Erythroblast (primary cell): ENCODE results near the gene GCSAML.

Experiments used
- DNase-seq, 2 experiments: peaks; one replicate each; lab custom pipeline; 2025; lab: John Stamatoyannopoulos, UW
- GATA1 ChIP-seq: IDR thresholded peaks from 2 replicates; pipeline ENCODE4 v1.6.1; 2011; ENCODE audit warnings: low read depth, mild to moderate bottlenecking, control low read depth, low read length, moderate library complexity
- POLR2A ChIP-seq: IDR thresholded peaks from 2 replicates; pipeline ENCODE4 v1.6.1; 2011; ENCODE audit warnings: mild to moderate bottlenecking, low read length

The GCSAML gene

DNA sequence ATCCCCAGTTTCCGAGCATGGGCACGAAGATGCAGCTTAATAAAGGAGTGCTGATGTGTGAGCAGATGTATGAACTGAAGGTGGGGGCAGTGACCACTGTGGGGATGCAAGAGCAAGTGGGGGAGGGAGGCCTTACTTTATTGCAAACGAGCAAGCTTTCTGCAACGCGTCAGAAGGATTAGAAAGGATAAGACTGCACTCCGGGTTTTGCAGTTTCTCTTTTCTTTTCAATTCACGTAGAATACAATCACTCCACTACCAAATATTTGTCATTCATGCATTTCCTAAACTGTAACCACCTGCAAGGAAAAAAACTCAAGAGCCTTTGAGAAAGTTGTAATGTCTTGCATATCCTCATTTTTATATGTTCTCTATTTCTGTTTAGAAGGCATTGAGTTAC is 8.4 kb upstream of the GCSAML start:
- TF ChIP-seq GATA1 (no peak), POLR2A (no peak)
- no peak for DNase-seq

DNA sequence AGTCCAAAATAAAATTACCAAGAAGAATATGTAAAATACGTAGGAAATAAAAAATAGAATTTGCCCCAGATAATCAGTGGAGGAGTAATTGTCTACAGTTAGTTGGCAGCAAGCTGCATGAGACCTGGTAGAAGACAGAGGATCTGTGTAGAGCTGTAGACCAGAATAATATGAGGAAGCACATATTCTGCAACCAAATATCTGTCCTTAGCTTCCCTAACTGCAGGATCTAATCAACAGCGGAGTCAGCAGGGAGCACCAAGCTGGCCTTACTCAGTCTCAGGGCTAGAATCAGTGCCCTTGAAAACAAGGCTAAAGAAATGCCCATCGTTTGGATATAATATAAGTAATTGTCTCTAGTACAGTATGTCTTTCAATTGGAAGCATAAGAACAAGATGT is 6.1 kb upstream of the GCSAML start:
- DNase-seq: no peak
- TF ChIP-seq GATA1: no peak
- no peak for TF ChIP-seq POLR2A

- peak; percentile 81 to 92 for DNase-seq
- TF ChIP-seq POLR2A (no peak), GATA1 (peak; percentile 83)
These were observed 842 bp upstream of the GCSAML start for GRCh38 chr1:247548092-247548491.

GRCh38 chr1:247551721-247552120 is 2.8 kb downstream of the GCSAML start:
- no peak for TF ChIP-seq POLR2A
- no peak for TF ChIP-seq GATA1
- DNase-seq: no peak

DNA sequence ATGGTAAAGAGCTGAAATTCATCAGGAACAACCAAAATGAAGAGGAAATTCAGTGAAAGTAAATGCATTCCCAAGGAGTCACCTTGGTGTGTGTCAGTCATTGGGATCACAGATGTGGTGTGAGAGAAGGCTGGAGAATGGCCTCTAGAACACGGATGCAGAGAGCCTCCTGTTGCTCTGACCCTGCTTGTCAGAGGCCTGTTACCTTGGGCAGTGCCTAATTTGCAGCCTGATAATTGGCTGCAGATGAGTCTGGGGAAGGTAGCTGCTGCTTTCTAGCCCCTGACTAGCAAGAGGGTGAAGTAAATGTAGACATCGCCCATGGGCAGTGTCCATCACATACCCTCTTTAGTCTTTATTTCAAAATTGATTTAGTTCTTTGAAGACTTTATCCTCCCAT is 3.3 kb downstream of the GCSAML start:
- TF ChIP-seq GATA1 (no peak), POLR2A (no peak)
- DNase-seq: peak in 1 of 2 experiments; percentile 6

DNA sequence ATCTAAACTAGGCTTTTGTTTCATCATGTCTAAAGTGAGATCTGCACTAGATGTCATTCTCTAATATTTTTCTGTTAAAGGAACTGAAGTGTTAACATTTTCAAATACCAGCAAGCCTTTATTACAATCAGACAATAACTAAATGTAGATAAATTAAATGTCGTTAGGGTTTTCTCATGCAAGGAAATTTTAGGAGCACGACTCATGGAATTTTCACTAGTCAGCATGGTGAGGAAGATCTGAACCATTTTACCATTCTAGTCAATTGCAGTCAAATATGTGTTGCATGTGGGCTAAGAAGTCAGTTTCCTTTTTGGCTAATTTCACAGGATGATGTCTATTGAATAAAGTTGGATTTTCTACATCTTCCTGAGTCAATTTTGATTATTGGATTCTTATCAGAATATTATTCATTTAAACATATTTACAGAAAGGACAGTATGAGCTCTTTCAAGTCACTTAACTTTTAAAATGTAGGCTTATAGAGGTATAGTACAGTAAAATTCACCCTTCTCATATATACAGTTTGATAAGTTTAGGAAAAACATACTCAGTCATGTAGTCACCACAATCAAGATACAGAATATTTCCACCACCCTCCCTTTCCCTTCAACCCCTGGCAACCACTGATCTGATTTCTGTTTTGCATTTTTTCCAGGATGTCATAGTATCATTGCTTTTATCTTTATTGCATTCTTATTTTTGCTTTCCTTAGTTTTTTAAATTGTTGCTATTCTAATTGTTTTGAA is 9.2 kb downstream of the GCSAML start:
- TF ChIP-seq POLR2A: no peak
- no peak for TF ChIP-seq GATA1
- DNase-seq: peak in 1 of 2 experiments; percentile 8

GRCh38 chr1:247561711-247562110 is 12.8 kb downstream of the GCSAML start:
- TF ChIP-seq POLR2A: no peak
- TF ChIP-seq GATA1: no peak

GRCh38 chr1:247562198-247562597 is 13.3 kb downstream of the GCSAML start:
- no peak for DNase-seq
- TF ChIP-seq GATA1: no peak
- no peak for TF ChIP-seq POLR2A

More at GRCh38 chr1:247561711-247562110, 12.8 kb downstream of the GCSAML start:
- DNase-seq: no peak

DNA sequence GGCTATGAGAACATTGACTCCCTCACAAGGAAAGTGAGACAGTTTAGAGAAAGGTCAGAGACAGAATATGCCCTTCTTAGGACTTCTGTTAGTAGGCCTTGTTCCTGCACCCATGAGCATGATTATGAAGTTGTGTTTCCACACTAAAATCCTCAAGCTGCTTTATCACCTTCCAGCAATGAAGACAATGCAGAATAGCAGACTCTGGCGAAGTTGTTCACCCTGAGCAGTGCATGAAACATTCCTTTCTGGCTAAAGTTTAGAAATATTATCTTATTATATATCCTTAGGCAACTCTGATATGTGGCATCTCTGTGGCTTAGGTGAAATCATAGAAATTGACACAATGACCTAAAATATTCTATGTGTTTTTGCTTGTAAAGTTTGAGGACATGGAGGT is 25.3 kb downstream of the GCSAML start:
- TF ChIP-seq GATA1: no peak
- no peak for TF ChIP-seq POLR2A
- no peak for DNase-seq

GRCh38 chr1:247574664-247575063 is 25.7 kb downstream of the GCSAML start:
- DNase-seq: peak in 1 of 2 experiments; percentile 11
- TF ChIP-seq POLR2A: no peak
- TF ChIP-seq GATA1: no peak

GRCh38 chr1:247576514-247576913 is 27.6 kb downstream of the GCSAML start:
- DNase-seq: peak; percentile 38 to 52
- TF ChIP-seq POLR2A (no peak), GATA1 (no peak)

DNA sequence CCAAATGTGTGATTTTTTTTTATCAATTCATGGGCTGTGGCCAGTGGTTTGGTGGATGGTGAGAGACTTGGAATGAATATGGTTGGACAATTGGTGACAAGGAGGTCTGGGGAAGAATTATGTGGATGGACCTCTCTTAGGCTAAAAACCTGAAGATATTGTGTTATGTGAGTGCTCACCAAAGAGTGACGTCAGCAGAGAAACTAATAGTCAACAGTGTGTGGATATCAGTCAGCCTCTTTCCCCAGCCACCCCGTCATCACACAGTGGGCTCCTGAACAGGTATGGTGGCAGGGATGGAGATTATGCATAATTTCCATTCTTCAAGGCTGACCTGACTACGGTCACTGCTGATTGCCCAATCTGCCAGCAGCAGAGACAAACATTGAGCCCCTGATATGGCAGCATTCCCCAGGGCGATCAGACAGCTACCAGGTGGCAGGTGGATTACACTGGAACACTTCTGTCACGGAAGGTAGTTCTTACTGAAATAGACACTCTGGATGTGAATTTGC is 30.1 kb downstream of the GCSAML start:
- no peak for TF ChIP-seq GATA1
- no peak for TF ChIP-seq POLR2A
- no peak for DNase-seq

DNA sequence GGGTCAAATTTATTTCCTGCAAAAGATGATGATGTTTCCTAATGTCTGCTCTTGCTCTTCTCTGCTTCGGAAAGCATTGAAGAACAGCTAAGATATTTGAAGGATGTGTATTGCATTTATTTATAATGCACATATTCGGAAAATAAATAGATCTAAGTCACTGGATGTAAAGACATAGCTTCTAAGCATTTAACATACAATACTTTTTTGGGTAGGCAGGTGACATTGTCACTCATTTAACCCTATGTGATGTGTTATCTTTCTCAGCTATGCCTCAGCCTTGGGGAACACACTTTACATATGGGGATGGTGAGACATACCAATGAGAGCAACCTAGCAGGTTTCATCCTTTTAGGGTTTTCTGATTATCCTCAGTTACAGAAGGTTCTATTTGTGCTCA is 39.1 kb downstream of the GCSAML start, which contains the start of gene OR2G2:
TSS of gene OR2G2 (plus strand) at position 301 of the 400 bp plus-strand sequence. CDS start at position 301, 0 bp downstream.
- no peak for DNase-seq
- TF ChIP-seq POLR2A (no peak), GATA1 (no peak)

DNA sequence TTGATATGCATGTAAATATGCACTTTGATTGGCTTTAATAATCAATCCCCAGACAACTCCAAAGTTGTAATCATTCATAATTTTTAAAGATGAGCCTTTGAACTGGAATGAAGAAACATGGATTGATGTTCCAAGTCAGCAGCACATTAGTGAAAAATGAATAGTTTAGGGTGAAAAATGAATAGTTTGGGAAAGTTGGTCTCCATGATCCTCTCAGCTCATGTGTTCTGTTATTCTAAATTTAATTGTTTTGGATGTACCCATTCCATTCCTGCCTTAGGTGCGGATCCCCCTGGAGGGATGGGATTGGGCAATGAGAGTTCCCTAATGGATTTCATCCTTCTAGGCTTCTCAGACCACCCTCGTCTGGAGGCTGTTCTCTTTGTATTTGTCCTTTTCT is 56.4 kb downstream of the GCSAML start, which contains the start of gene OR2G3:
TSS of gene OR2G3 (plus strand) at position 301 of the 400 bp plus-strand sequence. CDS start at position 301, 0 bp downstream.
- TF ChIP-seq GATA1 (no peak), POLR2A (no peak)
- no peak for DNase-seq

DNA sequence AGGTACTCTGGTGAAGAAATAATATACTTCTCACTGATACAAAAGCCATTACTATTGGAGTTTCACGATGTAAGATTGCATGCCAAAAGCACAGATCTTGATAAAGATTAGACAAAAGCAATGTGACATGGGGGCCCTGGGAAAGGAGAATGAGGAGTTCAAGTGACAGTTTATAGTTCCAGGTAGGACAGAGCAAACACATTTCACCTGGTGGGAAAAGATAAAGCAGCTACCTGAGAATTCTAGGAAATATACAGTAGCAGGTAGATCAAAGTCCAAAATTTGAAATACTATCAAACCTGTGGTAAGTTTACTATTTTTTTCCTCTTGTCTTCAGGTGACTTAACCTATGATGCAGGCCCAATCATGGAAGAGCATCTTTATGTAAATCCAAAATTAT is 64.5 kb downstream of the GCSAML start:
- TF ChIP-seq POLR2A (no peak), GATA1 (no peak)
- no peak for DNase-seq
